Pancreas (tissue), 10 donors: ENCODE results near the gene PRSS23. TPM values are rescaled to one million over a fixed set of nuclear protein-coding genes. Genes with fewer than 3 reads are reported as not detected.

Experiments
- ATAC-seq, 4 donors: fragments of 200-7000 bp; cut with Tn5 transposase; one replicate each; pipeline versions ENCODE4 v1.8.0 to v1.9.1; 2020; ENCODE audit warnings: mild to moderate bottlenecking in 4 of 4, moderate library complexity in 4 of 4
- DNase-seq, 6 donors: peaks; one replicate each; pipeline ENCODE4 v3.0.0-alpha.2; 2020
- FAIRE-seq: peaks from 2 replicates; lab custom pipeline; 2012; peaks lifted over from hg19 to GRCh38; lab: Jason Lieb, UNC
- H3K27ac ChIP-seq, 4 donors: fragments of 200-600 bp; sonication (generic); 1 replicate in 3 of 4; 2 replicates in 1 of 4; pipeline versions ENCODE4 v1.5.0 to v1.8.0; 2020
- H3K27me3 ChIP-seq, 4 donors: fragments of 200-600 bp; one replicate each; pipeline ENCODE4 v1.8.0; 2021
- H3K36me3 ChIP-seq, 3 donors: fragments of 200-600 bp; sonication (generic) in 1 of 3; one replicate each; pipeline versions ENCODE4 v1.5.0 to v1.8.0; 2020 to 2021
- H3K4me1 ChIP-seq, 3 donors: fragments of 200-600 bp; one replicate each; pipeline ENCODE4 v1.8.0; 2021
- H3K4me3 ChIP-seq, 4 donors: fragments of 200-600 bp; sonication (generic) in 2 of 4; one replicate each; pipeline versions ENCODE4 v1.5.0 to v1.8.0; 2020 to 2021
- H3K9me3 ChIP-seq, 4 donors: fragments of 200-600 bp; one replicate each; pipeline ENCODE4 v1.8.0; 2021
- CTCF ChIP-seq, 4 donors: fragments of 200-600 bp; sonication (generic) in 3 of 4; IDR thresholded peaks; one replicate each; pipeline versions ENCODE4 v1.5.0 to v1.8.0; 2021; ENCODE audit warnings: antibody characterized with exemption in 4 of 4
- WGBS, 2 donors: extraction: QIAGEN DNeasy Blood & Tissue Kit; methylation state at CpG; one replicate each; pipeline ENCODE4 v1.1.7; 2013; 5-methylcytosine and 5-hydroxymethylcytosine counted together
- intact Hi-C, 3 donors: fragments of 100-400 bp; cut with DNase I; formaldehyde crosslinking; loops; one replicate each; pipeline versions ENCODE4 v1.11.1 to v1.14.2; 2022
- polyA plus RNA-seq, 2 donors: library from polyadenylated mRNA; stranded (reverse); fragments of 200-250 nt; gene quantifications; one replicate each; pipeline ENCODE4 v1.2.3, GENCODE V29; 2013
- total RNA-seq, 6 donors: library from RNA; stranded (reverse); fragmentation: NEBNext Ultra II Directional in 4 of 6; extraction: Animal tissue kit (Norgen Biotek cat#: 25700) in 4 of 6; gene quantifications; one replicate each; pipeline versions ENCODE4 v1.2.1 to v1.2.4, GENCODE V29; 2021 to 2023
- donor health status: healthy with polysubstance abuse.
- donor health status: DM: no; HTN: no; CAD: no; lungs with moderate emphysema.
- donor health status: DM: no; HTN: no; CAD: no.
- donor health status: control.
- donor health status: control.
- donor health status: Bipolar disorder and iron deficiency.
- donor health status: DM: yes; HTN: yes; CAD: no.
- donor health status: DM: no; HTN: no; CAD: no.
- donor health status: DM: no; HTN: no; CAD: no.
- donor health status: DM: yes; HTN: yes; CAD: no.

PRSS23 gene, protein sequence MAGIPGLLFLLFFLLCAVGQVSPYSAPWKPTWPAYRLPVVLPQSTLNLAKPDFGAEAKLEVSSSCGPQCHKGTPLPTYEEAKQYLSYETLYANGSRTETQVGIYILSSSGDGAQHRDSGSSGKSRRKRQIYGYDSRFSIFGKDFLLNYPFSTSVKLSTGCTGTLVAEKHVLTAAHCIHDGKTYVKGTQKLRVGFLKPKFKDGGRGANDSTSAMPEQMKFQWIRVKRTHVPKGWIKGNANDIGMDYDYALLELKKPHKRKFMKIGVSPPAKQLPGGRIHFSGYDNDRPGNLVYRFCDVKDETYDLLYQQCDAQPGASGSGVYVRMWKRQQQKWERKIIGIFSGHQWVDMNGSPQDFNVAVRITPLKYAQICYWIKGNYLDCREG
- 10 to 100 TPM in 5 of 6 donors, 1 to 10 TPM in 1; 6.0 to 29.4 (median 12.7) TPM for total RNA-seq
- polyA plus RNA-seq, result 10 to 100 TPM in 1 of 2 donors, 1 to 10 TPM in 1; 4.4 to 11.4 TPM

DNA sequence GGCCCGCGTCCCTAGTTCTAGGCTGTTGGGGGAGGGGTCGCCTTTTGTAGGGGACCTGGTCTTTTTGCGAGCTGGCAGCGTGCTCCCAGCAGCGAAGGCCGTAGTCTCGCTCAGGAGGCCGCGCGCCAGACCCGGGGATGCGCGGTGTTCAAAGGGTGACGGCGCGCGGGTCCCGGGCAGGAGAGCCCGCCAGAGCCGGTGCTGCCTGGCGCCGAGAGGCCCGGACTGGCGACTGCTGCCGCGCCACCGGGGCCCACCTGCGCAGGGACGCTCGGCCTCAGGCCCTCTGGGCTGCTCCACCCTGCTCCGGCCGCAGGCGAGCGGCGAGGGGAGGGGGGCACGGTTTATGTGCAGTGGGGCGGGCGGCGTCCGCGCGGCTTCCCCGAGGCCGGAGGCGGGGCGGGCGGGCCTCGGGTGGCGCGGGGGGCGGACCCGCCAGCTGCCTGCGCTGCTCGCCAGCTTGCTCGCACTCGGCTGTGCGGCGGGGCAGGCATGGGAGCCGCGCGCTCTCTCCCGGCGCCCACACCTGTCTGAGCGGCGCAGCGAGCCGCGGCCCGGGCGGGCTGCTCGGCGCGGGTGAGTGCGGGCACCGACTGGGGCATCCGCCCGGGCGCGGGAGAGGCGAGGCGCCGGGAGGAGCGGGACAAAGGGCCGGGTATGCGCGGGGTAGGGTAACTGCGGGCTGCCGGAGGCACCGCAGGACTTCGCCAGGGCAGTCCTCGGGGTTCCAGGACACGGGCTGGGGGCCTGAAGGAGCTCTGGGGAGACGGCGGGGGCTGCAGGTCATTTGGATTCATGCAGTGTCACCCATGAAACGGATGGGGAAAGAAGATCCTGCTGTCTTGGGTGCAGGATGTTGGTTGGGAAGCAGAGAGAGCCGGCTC lies at the start of gene PRSS23:
Gene PRSS23, plus strand, starts transcription at position 467 of the 884 bp plus-strand sequence. CDS start 7,102 bp downstream, outside the sequence.
- no peak for TF ChIP-seq CTCF (IDR thresholded peaks at IDR 0.05)
- Histone ChIP-seq H3K27ac (peak within 1 kb of the TSS; percentile 44 to 69 (median 47)), H3K9me3 (no peaks in the 10 kb centered on the region), H3K27me3 (no peaks in the 10 kb centered on the region), H3K36me3 (no peaks in the 10 kb centered on the region), H3K4me1 (peaks cover 3 to 8% (median 7%) of the 10 kb centered on the region in 3 donors), H3K4me3 (peak within 1 kb of the TSS; percentile 45 to 68 (median 56))
- WGBS, 2 donors, result 1% methylated on average over 74 to 97 of the region's 97 CpGs
- intact Hi-C loops, result loop anchor here in 1 of 3 donors (5.0 kb wide), 1 partner anchor 128 kb away; the partner anchor contains the start of gene ME3
- FAIRE-seq, result no peak
- peak; percentile 70 to 89 (median 75) for DNase-seq
- peak; percentile 88 to 93 (median 91) for ATAC-seq

- FAIRE-seq, result no peak
- Histone ChIP-seq H3K36me3 (no peaks in the 10 kb centered on the region), H3K4me3 (no peak overlapping the region), H3K27ac (no peak overlapping the region), H3K9me3 (no peaks in the 10 kb centered on the region), H3K27me3 (no peaks in the 10 kb centered on the region), H3K4me1 (peaks cover 0 to 5% (median 0%) of the 10 kb centered on the region in 3 donors)
- 10 to 12% methylated on average over 3 of the region's 3 CpGs for WGBS, 2 donors
- intact Hi-C loops, result no loop called here
- no peak for TF ChIP-seq CTCF (IDR thresholded peaks at IDR 0.05)
- DNase-seq, result no peak
- ATAC-seq, result peak in 2 of 4 donors; percentile 36 to 62
These were observed 46.9 kb upstream of the PRSS23 start for GRCh38 chr11:86753459-86753858.

GRCh38 chr11:86755146-86755545 lies 45.2 kb upstream of the PRSS23 start:
- FAIRE-seq (no peak), DNase-seq (no peak), ATAC-seq (no peak)
- peaks cover 0 to 5% (median 0%) of the 10 kb centered on the region in 3 donors for H3K4me1 ChIP-seq
- H3K4me3 ChIP-seq, result no peak overlapping the region
- no peak for TF ChIP-seq CTCF (IDR thresholded peaks at IDR 0.05)
- H3K9me3 ChIP-seq, result no peaks in the 10 kb centered on the region
- intact Hi-C loops, result no loop called here
- H3K27me3 ChIP-seq, result no peaks in the 10 kb centered on the region
- no peak overlapping the region for H3K27ac ChIP-seq
- no peaks in the 10 kb centered on the region for H3K36me3 ChIP-seq

DNA sequence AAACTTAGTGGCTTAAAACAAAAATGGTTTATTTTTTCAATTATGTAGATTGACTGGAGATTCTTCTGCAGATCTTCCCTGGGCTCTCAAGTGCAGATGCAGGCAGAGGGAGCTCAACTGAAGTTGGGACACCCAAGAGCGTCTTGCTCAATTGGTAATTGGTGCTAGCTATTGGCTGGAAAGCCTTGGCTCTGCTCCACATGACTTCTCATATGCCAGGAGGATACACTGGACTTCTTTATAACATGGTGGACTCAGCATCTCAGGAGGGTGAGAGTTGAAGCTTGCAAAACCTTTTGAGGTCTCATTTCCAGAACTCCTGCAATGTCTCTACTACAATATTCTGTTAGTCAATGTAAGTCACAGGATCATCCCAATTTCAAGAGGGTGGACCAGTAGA lies 42.2 kb upstream of the PRSS23 start:
- Histone ChIP-seq H3K9me3 (no peaks in the 10 kb centered on the region), H3K4me1 (peaks cover 0 to 5% (median 0%) of the 10 kb centered on the region in 3 donors), H3K27ac (no peak overlapping the region), H3K27me3 (no peaks in the 10 kb centered on the region), H3K4me3 (no peak overlapping the region), H3K36me3 (no peaks in the 10 kb centered on the region)
- DNase-seq, result no peak
- FAIRE-seq, result no peak
- WGBS, 2 donors, result 91% methylated on average over 1 of the region's 1 CpG
- intact Hi-C loops, result no loop called here
- TF ChIP-seq CTCF (IDR thresholded peaks at IDR 0.05), result no peak
- ATAC-seq, result no peak
